Neural cell (in vitro differentiated cells): ENCODE data around the gene OPN5.
"Not testable (repeated sequence)": the region's sequence is repeated elsewhere in the genome, so short reads cannot be mapped to it uniquely, and the experiment has no call there.

Experiments used
- EP300 ChIP-seq: fragments of 450-650 bp; conservative IDR thresholded peaks from 2 replicates; pipeline ENCODE4 v1.6.1; 2014; ENCODE audit warnings: antibody characterized with exemption, mild to moderate bottlenecking, moderate library complexity; ENCODE audit not compliant: poor library complexity, severe bottlenecking
- EZH2 ChIP-seq: fragments of 200-600, 300-800 bp; shearing (Covaris generic), sonication (generic); IDR thresholded peaks from 2 replicates; pipeline ENCODE4 v1.6.1; 2014; ENCODE audit warnings: antibody characterized with exemption, low read length, borderline replicate concordance, mild to moderate bottlenecking; ENCODE audit not compliant: insufficient read depth, poor library complexity, severe bottlenecking
- MXI1 ChIP-seq: fragments of 450-650 bp; conservative IDR thresholded peaks from 2 replicates; pipeline ENCODE4 v1.6.1; 2014; ENCODE audit warnings: antibody characterized with exemption, mild to moderate bottlenecking; ENCODE audit not compliant: poor library complexity, severe bottlenecking
- RAD21 ChIP-seq: fragments of 450-650 bp; conservative IDR thresholded peaks from 2 replicates; pipeline ENCODE4 v1.6.1; 2014; ENCODE audit warnings: antibody characterized with exemption, mild to moderate bottlenecking, moderate library complexity
- SMC3 ChIP-seq: fragments of 450-650 bp; conservative IDR thresholded peaks from 2 replicates; pipeline ENCODE4 v1.6.1; 2014; ENCODE audit warnings: antibody characterized with exemption, mild to moderate bottlenecking, moderate library complexity; ENCODE audit not compliant: poor library complexity
- TAF1 ChIP-seq: IDR thresholded peaks from 2 replicates; pipeline ENCODE4 v1.6.1; 2012; ENCODE audit warnings: low read depth
- TF ChIP-seq, protein P1 (sequence below): fragments of 450-650 bp; IDR thresholded peaks from 2 replicates; pipeline ENCODE4 v1.5.1; 2014; ENCODE audit warnings: antibody characterized with exemption, mild to moderate bottlenecking, moderate library complexity; ENCODE audit not compliant: poor library complexity, severe bottlenecking
- TF ChIP-seq, protein P2 (sequence below): IDR thresholded peaks from 2 replicates; pipeline ENCODE4 v1.6.1; 2012; ENCODE audit warnings: borderline replicate concordance

DNA sequence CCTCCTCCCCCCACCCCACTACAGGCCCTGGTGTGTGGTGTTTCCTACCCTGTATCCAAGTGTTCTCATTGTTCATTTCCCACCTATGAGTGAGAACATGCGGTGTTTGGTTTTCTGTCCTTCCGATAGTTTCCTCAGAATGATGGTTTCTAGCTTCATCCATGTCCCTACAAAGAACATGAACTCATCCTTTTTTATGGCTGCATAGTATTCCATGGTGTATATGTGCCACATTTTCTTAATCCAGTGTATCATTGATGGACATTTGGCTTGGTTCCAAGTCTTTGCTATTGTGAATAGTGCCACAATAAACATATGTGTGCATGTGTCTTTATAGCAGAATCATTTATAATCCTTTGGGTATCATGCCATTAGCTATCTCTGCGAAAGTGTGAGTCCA is 36.6 kb upstream of the OPN5 start:
- not testable (repeated sequence) for TF ChIP-seq EP300, TAF1, MXI1, RAD21, EZH2, SMC3
- TF ChIP-seq, protein P1, sequence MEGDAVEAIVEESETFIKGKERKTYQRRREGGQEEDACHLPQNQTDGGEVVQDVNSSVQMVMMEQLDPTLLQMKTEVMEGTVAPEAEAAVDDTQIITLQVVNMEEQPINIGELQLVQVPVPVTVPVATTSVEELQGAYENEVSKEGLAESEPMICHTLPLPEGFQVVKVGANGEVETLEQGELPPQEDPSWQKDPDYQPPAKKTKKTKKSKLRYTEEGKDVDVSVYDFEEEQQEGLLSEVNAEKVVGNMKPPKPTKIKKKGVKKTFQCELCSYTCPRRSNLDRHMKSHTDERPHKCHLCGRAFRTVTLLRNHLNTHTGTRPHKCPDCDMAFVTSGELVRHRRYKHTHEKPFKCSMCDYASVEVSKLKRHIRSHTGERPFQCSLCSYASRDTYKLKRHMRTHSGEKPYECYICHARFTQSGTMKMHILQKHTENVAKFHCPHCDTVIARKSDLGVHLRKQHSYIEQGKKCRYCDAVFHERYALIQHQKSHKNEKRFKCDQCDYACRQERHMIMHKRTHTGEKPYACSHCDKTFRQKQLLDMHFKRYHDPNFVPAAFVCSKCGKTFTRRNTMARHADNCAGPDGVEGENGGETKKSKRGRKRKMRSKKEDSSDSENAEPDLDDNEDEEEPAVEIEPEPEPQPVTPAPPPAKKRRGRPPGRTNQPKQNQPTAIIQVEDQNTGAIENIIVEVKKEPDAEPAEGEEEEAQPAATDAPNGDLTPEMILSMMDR = not testable (repeated sequence)
- TF ChIP-seq, protein P2, sequence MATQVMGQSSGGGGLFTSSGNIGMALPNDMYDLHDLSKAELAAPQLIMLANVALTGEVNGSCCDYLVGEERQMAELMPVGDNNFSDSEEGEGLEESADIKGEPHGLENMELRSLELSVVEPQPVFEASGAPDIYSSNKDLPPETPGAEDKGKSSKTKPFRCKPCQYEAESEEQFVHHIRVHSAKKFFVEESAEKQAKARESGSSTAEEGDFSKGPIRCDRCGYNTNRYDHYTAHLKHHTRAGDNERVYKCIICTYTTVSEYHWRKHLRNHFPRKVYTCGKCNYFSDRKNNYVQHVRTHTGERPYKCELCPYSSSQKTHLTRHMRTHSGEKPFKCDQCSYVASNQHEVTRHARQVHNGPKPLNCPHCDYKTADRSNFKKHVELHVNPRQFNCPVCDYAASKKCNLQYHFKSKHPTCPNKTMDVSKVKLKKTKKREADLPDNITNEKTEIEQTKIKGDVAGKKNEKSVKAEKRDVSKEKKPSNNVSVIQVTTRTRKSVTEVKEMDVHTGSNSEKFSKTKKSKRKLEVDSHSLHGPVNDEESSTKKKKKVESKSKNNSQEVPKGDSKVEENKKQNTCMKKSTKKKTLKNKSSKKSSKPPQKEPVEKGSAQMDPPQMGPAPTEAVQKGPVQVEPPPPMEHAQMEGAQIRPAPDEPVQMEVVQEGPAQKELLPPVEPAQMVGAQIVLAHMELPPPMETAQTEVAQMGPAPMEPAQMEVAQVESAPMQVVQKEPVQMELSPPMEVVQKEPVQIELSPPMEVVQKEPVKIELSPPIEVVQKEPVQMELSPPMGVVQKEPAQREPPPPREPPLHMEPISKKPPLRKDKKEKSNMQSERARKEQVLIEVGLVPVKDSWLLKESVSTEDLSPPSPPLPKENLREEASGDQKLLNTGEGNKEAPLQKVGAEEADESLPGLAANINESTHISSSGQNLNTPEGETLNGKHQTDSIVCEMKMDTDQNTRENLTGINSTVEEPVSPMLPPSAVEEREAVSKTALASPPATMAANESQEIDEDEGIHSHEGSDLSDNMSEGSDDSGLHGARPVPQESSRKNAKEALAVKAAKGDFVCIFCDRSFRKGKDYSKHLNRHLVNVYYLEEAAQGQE = not testable (repeated sequence)
